Natural killer cell (primary cell): ENCODE data around the gene GCNA. TPM values are rescaled to one million over a fixed set of nuclear protein-coding genes. Genes with fewer than 3 reads are reported as not detected.
A peak's percentile ranks its signal among the peaks of the same experiment; 100 is the strongest.

Experiments used
- ATAC-seq, 3 donors: fragments of 150-1000 bp in 2 of 3; fragments of 200-7000 bp in 1 of 3; cut with Tn5 transposase; 1 replicate in 1 of 3; 2 replicates in 2 of 3; pipeline ENCODE4 v1.10.0; 2021; ENCODE audit warnings: mild to moderate bottlenecking in 2 of 3, moderate library complexity in 2 of 3
- DNase-seq, 2 donors: peaks; one replicate each; pipeline versions ENCODE4 v3.0.0 to v3.0.0-alpha.2; 2013 to 2021; ENCODE audit warnings: mixed read lengths in 1 of 2
- H3K27ac ChIP-seq: one replicate; pipeline ENCODE4 v1.5.1; 2013; ENCODE audit warnings: mild to moderate bottlenecking, low read length
- H3K27me3 ChIP-seq: one replicate; pipeline ENCODE4 v1.6.1; 2013; ENCODE audit warnings: low read length; ENCODE audit not compliant: control insufficient read depth, insufficient read depth
- H3K36me3 ChIP-seq: one replicate; pipeline ENCODE4 v1.6.1; 2013; ENCODE audit warnings: low read length; ENCODE audit not compliant: control insufficient read depth, insufficient read depth
- H3K4me1 ChIP-seq: one replicate; pipeline ENCODE4 v1.6.1; 2013; ENCODE audit warnings: low read length; ENCODE audit not compliant: control insufficient read depth, insufficient read depth
- H3K4me3 ChIP-seq: one replicate; pipeline ENCODE4 v1.5.1; 2013; ENCODE audit warnings: low read length
- H3K9me3 ChIP-seq: one replicate; pipeline ENCODE4 v1.6.1; 2013; ENCODE audit warnings: low read length; ENCODE audit not compliant: control insufficient read depth, insufficient read depth
- H3K27ac Mint-ChIP-seq, 2 donors: one replicate each; pipeline ENCODE4 v1.8.0; 2022; ENCODE audit warnings: mild to moderate bottlenecking in 2 of 2, mixed read lengths in 2 of 2, moderate library complexity in 1 of 2
- H3K27me3 Mint-ChIP-seq, 2 donors: one replicate each; pipeline ENCODE4 v1.8.0; 2022; ENCODE audit warnings: low read depth in 2 of 2, mixed read lengths in 2 of 2
- H3K36me3 Mint-ChIP-seq: one replicate; pipeline ENCODE4 v1.8.0; 2022; ENCODE audit warnings: mixed read lengths
- H3K4me1 Mint-ChIP-seq, 2 donors: one replicate each; pipeline ENCODE4 v1.8.0; 2022; ENCODE audit warnings: mixed read lengths in 2 of 2
- H3K4me3 Mint-ChIP-seq: one replicate; pipeline ENCODE4 v1.8.0; 2022; ENCODE audit warnings: mild to moderate bottlenecking, moderate library complexity, mixed read lengths
- H3K9me3 Mint-ChIP-seq, 2 donors: one replicate each; pipeline ENCODE4 v1.8.0; 2022; ENCODE audit warnings: mixed read lengths in 2 of 2
- WGBS: methylation state at CpG from one replicate; pipeline ENCODE4 v1.1.7; 2013; ENCODE audit warnings: missing lambda C conversion rate; ENCODE audit not compliant: insufficient coverage; 5-methylcytosine and 5-hydroxymethylcytosine counted together
- intact Hi-C: fragments of 100-400 bp; cut with micrococcal nuclease; formaldehyde crosslinking; loops from one replicate; pipeline ENCODE4 v1.14.2; 2022
- total RNA-seq, 4 donors: library from RNA; stranded (reverse); fragments of 120-200 nt in 1 of 4; gene quantifications; one replicate each; pipeline versions ENCODE4 v1.2.3 to v1.2.4, GENCODE V29; 2013 to 2022
- TF ChIP-seq, protein P1 (sequence below): fragments of 200-600 bp; IDR thresholded peaks from one replicate; pipeline ENCODE4 v1.8.0; 2022; ENCODE audit warnings: antibody characterized with exemption

The GCNA gene
- total RNA-seq, 3 donors from 2014 or later (not counting 1 experiment from before 2014, with no cell fraction given): 3.6 to 4.5 (median 3.7) TPM

DNA sequence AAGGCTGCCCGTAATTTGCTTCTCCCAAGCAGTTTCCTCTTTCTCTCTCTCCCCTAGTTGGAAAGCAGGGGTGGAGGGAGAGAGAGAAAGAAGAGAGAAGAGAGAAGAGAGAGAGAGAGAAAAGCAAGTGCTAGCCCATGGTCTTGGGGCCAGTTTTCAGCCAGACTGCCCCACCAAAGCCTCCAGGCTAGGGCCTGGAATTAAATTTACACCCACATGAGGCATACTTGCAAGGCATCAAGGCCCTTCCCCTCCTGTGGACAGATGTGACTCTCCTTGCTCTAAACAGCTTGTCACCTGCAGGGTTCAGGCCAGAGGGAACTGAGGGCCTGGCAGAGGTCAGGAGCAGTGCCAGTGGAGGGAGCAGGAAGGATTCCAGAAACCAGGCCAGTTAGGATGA, 41.7 kb downstream of the GCNA start:
- Histone ChIP-seq H3K4me1 (peaks cover 97% of the 10 kb centered on the region), H3K27ac (peak overlapping the region; percentile 86), H3K4me3 (no peak overlapping the region), H3K9me3 (no peaks in the 10 kb centered on the region), H3K36me3 (peaks cover 13% of the 10 kb centered on the region), H3K27me3 (no peaks in the 10 kb centered on the region)
- Mint-ChIP-seq H3K36me3 (no peaks in the 10 kb centered on the region), H3K27me3 (no peaks in the 10 kb centered on the region), H3K9me3 (no peaks in the 10 kb centered on the region), H3K4me1 (peaks cover 77 to 85% of the 10 kb centered on the region in 2 donors), H3K4me3 (no peak overlapping the region), H3K27ac (peak overlapping the region; percentile 91 to 93)
- DNase-seq (peak in 1 of 2 donors; percentile 6), ATAC-seq (no peak)
- TF ChIP-seq, protein P1, sequence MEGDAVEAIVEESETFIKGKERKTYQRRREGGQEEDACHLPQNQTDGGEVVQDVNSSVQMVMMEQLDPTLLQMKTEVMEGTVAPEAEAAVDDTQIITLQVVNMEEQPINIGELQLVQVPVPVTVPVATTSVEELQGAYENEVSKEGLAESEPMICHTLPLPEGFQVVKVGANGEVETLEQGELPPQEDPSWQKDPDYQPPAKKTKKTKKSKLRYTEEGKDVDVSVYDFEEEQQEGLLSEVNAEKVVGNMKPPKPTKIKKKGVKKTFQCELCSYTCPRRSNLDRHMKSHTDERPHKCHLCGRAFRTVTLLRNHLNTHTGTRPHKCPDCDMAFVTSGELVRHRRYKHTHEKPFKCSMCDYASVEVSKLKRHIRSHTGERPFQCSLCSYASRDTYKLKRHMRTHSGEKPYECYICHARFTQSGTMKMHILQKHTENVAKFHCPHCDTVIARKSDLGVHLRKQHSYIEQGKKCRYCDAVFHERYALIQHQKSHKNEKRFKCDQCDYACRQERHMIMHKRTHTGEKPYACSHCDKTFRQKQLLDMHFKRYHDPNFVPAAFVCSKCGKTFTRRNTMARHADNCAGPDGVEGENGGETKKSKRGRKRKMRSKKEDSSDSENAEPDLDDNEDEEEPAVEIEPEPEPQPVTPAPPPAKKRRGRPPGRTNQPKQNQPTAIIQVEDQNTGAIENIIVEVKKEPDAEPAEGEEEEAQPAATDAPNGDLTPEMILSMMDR: no peak
- intact Hi-C loops: loop anchor here (2.0 to 5.0 kb wide), 2 partner anchors 87 to 482 kb away; partner anchors contain the start of gene OGT
- WGBS: no CpG with 5 or more reads among the region's 1 CpG

DNA sequence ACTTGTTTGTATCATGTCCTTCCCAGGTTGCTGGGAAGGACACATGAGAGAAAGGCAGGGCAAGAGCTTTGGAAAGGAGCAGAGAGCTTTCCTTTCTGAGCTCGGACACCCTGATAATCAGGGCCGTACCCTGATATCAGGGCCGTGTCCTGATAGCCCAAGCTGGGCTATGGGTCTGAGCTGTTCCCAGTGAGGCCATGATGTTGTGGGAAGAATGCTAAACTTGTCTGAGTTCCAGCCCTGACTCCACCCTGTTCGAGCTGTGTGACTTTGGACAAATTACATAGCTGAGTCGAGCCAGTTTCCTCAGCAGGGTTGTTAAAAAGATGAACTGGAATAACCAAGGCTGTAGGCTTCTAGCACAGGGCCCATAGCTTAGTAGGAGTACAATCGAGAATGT, 43.4 kb downstream of the GCNA start:
- H3K27me3 Mint-ChIP-seq: no peaks in the 10 kb centered on the region
- H3K9me3 Mint-ChIP-seq: no peaks in the 10 kb centered on the region
- H3K4me3 Mint-ChIP-seq: no peak overlapping the region
- Histone ChIP-seq H3K36me3 (no peaks in the 10 kb centered on the region), H3K27me3 (no peaks in the 10 kb centered on the region), H3K4me1 (peaks cover 85% of the 10 kb centered on the region), H3K27ac (peak overlapping the region; percentile 95), H3K9me3 (no peaks in the 10 kb centered on the region), H3K4me3 (no peak overlapping the region)
- H3K36me3 Mint-ChIP-seq: no peaks in the 10 kb centered on the region
- ATAC-seq: no peak
- peak overlapping the region; percentile 91 to 93 for H3K27ac Mint-ChIP-seq
- peaks cover 65 to 80% of the 10 kb centered on the region in 2 donors for H3K4me1 Mint-ChIP-seq
- 79% methylated on average over 6 of the region's 6 CpGs for WGBS
- intact Hi-C loops: loop anchor here (2.0 to 5.0 kb wide), 3 partner anchors 15 to 481 kb away; no protein-coding TSS in a partner anchor
- TF ChIP-seq, protein P1: no peak
- peak in 1 of 2 donors; percentile 26 for DNase-seq

DNA sequence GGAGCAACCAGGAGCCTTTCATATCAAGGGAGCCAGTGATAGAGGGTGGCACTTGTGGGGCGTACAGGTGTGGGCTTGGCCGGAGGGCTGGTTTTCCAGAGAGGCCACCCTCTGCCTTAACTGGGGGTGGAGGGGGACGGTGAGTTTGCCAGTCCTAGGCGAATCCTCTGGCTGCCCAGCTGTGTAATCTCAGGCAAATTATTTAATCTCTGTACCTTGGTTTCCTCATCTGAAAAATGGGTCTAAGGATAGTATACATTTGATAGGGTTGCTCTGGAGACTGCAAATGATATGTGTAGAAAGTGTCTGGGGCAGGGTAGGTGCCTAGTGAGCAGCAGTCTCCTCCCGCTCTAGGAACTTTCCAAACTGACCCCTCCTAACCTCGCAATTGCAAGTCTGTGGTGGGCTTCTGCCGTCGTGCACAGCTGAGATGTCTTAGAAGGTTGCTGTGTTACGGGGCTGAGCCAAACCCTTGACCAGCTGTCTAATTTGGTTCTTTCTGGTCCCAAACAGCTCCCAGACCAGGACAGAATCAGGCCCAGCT, 43.9 kb downstream of the GCNA start:
- Mint-ChIP-seq H3K4me3 (peak overlapping the region; percentile 83), H3K27ac (peak overlapping the region; percentile 91 to 93), H3K9me3 (no peaks in the 10 kb centered on the region), H3K36me3 (no peaks in the 10 kb centered on the region), H3K27me3 (no peaks in the 10 kb centered on the region), H3K4me1 (peaks cover 60 to 75% of the 10 kb centered on the region in 2 donors)
- 41% methylated on average over 6 of the region's 9 CpGs for WGBS
- no peaks in the 10 kb centered on the region for H3K27me3 ChIP-seq
- H3K4me3 ChIP-seq: no peak overlapping the region
- intact Hi-C loops: loop anchor here (2.0 to 5.0 kb wide), 3 partner anchors 15 to 480 kb away; no protein-coding TSS in a partner anchor
- TF ChIP-seq, protein P1: no peak
- H3K4me1 ChIP-seq: peaks cover 80% of the 10 kb centered on the region
- no peak for DNase-seq
- no peaks in the 10 kb centered on the region for H3K36me3 ChIP-seq
- peak overlapping the region; percentile 95 for H3K27ac ChIP-seq
- no peaks in the 10 kb centered on the region for H3K9me3 ChIP-seq
- peak in 2 of 3 donors; percentile 6 to 15 for ATAC-seq
